Testis (tissue), 2 donors: ENCODE measurements around the gene MED12L.

Source experiments
- CTCF ChIP-seq, 3 experiments: fragments of 450-650 bp in 2 of 3; fragments of 200-600 bp in 1 of 3; sonication (generic) in 1 of 3; IDR thresholded peaks; one replicate each; pipeline ENCODE4 v1.5.1; 2016 to 2019; ENCODE audit warnings: antibody characterized with exemption in 3 of 3, mild to moderate bottlenecking in 2 of 3, moderate library complexity in 1 of 3
- POLR2A ChIP-seq: fragments of 450-650 bp; IDR thresholded peaks from one replicate; pipeline ENCODE4 v1.6.1; 2017; ENCODE audit warnings: antibody characterized with exemption, mild to moderate bottlenecking, moderate library complexity

GRCh38 chr3:151439652-151440125 lies 354.2 kb downstream of the MED12L start:
- TF ChIP-seq CTCF (IDR thresholded peaks at IDR 0.05) (peak; percentile 81 to 88 (median 88)), POLR2A (no peak)
